EL (cell line): Measurements from ENCODE around the gene LTA.

Experiments
- DNase-seq: peaks from one replicate; pipeline ENCODE4 v3.0.0-alpha.2; 2016

The LTA gene

DNA sequence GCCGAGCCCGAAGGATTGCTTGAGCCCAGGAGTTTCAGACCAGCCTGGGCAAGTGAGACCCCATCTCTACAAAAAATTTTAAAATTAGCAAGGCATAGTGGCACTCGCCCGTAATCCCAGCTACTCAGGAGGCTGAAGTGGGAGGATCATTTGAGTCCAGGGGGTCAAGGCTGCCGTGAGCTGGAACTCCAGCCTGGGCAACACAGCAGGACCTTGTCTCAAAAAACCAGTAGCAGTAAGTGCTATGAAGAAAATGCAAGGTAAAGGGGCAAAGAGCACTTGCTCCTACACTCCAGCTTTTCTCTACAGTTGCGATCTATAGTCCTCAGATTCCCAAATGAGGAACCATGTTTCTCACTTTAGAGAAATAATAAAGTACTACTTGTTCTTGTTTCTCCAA, 28.4 kb upstream of the LTA start:
- no peak for DNase-seq

DNA sequence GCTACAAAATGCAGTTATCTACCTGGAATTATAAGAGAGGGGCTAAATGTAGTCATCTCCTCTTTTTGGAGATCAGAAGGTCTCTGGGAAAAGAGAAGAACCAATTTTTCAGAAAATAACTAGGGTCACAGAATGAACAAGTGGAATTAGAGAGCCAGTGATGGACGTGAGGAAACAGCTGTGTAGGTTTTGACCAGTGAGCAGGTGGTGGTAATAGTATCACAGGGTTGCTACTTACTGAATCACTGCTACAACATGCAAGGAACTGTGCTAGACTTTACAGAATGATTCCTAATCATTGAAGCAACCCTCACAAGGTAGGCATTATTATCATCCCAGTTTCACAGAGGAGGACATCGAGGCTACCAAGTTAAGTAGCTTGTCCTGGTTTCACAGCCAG, 27.4 kb upstream of the LTA start:
- DNase-seq: no peak

DNA sequence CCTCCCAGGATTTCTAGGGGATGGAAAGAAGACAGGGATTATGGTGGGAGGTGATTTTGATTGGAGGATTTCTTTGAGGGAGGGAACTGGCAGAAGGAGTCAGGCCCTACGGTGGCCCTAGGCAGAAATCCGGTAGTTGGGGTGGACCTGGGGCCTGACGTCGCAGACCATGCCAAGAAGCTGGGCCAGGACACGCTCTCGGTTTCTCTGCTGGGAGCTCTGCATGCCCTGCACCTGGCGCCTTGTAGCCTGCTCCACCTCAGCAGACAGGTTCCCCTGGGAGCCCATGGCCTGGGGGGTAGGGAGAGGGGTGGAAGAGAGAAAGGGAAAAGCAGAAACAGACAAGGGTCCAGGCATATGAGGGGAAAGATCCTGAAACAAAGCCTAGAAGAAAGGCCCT, 26.8 kb upstream of the LTA start:
- DNase-seq: no peak

DNA sequence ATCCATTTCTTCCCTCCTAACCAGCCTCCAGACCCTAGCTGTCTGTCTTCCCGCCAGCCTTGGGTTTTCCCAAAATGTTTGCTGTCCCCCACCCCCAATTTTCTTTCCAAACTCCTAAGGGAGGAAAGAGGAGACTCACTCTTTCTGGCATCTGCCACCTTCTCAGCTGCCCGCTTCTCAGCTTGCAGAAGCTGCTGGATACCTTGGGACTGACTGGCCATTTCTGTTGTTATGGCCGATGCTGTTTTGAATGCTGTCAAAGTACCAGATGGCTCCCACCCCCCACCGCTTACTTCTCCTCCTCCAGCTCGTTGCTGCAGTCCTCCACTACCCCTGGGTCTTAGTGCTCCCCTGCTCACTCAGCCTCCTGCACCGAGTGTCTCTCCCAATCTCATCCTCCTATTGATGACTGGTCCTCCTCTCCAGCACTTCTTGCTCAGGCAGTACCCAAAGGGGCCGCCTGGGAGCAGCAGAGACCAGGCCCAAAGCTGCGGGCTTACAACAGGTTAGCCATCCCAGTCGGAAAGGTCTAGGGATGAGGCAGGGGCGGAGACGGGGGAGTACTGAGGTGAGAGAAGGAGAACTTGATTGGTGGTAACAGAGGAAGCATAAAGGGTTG, 25.6 kb upstream of the LTA start, which contains the start of gene ATP6V1G2:
TSS of gene ATP6V1G2 (minus strand) at position 270 of the 619 bp plus-strand sequence. CDS start at position 221, 49 bp downstream.
- DNase-seq: peak; percentile 93

DNA sequence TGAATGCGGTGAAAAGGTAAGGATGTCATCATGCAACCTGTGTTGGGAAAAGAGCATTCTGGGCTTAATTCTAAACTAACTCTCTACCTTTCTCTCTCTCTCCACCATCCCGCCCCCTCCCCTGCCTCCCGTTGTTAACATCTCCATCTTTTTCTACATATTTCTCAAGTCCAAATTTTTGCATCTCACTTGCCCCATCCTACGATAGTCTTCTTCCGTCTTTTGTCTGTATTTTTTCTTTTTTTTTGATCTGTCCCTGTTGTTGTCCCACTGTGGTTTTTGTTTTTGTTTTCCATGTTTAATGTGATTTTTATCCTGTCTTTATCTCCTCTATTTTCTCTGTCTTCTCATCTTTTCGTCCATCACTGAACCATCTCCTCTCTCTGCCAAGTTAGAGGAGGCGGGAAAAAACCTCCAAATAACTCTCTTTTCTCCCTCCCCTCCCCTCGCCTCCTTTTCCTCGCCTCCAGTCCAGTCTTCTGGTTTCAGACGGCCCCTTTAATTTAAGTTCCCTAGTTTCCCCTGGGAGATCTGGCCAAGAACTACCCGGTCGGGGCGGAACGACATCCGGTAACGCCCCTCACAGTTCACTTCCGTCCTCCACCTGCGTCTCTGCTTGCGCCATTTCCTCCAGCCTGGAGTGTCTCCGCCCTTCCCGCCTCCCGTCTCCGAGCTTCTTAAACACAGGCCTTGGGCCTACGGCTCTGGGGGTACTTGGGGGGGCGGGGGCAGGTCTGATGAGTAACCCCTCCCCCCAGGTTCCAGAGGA, 24.9 kb upstream of the LTA start, which contains the start of gene NFKBIL1:
TSS of gene NFKBIL1 (plus strand) at position 651 of the 769 bp plus-strand sequence. CDS start at position 738, 87 bp downstream.
- peak; percentile 98 for DNase-seq

DNA sequence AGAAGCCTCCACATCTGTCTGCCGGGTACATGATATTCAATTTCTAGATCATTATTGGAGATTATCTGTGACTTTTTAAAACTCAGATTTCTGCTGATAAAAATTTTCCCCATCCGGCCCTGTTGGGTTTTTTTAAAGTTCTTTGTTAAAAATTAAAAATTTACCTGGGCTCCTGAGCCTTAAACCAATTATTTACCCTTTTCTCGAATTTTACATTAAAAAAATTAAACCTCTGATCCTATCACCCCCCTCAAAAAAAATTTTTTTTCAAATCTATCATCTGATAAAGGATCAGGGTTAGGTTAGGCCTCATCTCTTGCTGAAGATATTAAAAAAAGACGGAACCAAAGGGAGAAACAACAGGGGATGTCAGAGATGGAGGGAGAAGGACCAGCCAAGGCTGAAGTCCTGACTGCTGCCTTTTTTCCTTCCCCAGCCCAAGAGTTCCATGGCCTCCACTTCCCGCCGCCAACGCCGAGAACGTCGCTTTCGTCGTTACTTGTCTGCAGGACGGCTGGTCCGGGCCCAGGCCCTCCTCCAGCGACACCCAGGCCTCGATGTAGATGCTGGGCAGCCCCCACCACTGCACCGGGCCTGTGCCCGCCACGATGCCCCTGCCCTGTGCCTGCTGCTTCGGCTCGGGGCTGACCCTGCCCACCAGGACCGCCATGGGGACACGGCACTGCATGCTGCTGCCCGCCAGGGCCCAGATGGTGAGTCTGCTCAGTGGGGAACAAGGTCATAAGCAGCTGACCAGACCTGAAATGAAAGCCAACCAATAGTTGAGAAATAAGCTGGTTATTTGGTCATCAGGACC, 24.2 kb upstream of the LTA start:
- no peak for DNase-seq

DNA sequence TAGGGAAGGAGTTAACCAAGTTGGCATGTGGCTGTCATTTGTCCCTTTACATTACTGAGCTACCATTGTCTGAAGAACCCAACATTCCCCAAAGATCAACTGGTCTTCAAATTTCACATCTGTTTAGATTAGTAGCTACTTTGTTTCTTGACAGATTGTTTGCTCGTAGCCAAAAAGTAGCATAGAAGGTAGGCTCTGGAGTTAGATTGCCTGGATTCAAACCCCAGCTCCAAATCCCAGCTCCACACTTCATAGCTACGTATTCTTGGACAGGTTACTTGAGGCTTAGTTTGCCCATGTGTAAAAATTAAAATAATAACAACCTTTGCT, 23.6 kb upstream of the LTA start:
- no peak for DNase-seq

DNA sequence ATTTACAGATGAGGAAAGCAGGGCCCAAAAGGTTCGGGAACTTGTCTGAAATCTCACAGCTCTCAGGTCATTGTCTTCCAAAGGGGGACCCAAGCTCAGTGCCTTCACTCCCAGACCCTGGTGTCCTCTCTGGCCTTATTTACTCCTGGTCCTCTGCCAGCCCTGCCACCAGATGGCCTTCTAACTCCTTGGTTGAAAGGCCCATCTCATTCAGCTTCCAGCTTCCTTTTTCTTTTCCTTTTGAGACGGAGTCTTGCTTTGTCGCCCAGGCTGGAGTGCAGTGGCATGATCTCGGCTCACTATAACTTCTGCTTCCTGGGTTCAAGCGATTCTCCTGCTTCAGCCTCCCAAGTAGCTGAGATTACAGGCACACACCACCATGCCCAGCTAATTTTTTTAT, 20.7 kb upstream of the LTA start:
- DNase-seq: peak; percentile 69

DNA sequence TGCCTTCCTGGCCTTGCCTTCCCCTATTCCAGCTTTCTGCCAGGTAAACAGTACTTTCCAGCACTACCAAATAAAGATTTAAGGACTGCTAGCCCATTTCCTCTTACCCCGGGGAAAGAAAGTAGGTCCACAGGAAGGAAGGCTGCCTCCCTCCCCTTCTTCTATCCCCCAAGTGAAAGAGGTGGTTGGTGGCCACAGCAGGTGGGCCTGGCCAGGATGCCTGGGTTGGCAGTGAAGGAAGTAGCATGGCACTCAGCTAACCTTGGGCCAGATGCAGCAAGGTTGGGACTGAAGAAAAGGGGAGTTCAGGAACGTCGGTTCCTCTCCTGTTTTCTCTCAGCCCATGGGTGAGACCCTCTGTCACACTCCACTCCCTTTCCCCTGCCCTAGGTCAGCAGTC, 15.8 kb upstream of the LTA start:
- no peak for DNase-seq

DNA sequence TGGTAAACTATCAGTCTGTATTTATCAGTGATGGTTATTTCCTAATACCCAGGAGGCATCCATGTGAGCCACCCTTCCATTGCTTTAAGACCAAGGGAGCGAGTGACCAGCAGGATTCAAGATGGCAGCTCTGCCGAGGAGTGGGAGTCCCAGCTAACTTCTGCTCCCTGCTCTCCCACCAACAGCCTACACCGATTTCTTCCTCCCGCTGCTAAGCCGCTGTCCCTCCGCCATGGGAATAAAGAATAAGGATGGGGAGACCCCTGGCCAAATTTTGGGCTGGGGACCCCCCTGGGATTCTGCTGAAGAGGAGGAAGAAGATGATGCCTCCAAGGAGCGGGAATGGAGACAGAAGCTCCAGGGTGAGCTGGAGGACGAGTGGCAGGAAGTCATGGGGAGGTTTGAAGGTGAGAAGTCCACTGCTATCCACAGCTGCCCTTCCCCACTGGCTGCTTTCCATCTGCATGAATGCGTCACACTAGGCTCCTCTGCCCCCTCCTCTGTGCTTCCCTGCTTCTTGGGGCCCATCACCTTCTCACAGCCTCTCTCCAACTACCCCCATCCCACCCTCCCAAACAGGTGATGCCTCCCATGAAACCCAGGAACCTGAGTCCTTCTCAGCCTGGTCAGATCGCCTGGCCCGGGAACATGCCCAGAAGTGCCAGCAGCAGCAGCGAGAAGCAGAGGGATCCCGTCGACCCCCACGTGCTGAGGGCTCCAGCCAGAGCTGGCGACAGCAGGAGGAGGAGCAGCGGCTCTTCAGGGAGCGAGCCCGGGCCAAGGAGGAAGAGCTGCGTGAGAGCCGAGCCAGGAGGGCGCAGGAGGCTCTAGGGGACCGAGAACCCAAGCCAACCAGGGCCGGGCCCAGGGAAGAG, 14.4 kb upstream of the LTA start:
- no peak for DNase-seq

DNA sequence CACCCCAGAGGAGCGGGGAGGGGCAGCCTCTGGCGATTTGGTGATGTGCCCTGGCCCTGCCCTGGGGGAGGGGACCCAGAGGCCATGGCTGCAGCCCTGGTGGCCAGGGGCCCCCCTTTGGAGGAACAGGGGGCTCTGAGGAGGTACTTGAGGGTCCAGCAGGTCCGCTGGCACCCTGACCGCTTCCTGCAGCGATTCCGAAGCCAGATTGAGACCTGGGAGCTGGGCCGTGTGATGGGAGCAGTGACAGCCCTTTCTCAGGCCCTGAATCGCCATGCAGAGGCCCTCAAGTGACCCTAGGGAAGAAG, 13.8 kb upstream of the LTA start:
- no peak for DNase-seq

DNA sequence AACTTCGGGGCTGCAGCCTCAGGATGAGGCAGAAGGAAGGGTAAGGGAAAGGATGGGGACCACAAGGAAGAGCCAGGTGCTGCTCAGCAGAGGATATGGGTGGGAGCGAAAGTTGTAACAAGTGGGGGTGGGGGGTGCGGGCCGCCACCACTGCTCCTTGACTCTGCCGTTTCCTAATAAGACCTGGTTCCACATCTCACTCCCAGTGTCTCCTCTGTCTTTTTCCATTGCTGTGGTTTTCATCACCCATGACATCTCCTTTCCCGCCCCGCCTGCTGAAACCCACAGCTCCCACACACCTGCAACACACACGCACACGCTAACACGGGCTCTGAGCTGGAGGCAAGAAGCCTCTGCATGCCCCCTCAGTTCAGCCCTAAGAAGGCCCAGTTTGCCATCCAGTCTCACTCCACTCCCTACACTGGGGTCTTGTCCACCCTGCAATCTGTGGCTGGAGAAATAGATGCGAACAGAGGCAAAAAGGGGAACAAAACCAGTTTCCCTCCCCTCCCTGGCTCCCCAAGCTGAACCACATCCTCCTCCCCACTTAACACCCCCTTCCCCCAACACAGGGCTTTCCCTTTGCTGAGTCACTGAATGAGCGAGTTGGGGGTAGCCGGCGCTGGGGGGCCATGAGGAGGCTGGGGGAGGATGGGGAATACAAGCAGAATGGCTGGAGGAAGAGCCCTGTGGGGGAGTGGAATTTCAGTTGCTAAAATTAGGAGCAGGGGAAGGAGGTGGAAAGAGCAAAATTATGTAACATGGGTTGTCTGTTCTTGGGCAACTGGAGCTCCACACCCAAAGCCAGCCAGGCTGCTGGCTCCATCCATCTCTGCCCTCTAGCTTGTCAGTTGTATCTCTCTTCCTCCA, 13.2 kb upstream of the LTA start:
- DNase-seq: peak; percentile 34

DNA sequence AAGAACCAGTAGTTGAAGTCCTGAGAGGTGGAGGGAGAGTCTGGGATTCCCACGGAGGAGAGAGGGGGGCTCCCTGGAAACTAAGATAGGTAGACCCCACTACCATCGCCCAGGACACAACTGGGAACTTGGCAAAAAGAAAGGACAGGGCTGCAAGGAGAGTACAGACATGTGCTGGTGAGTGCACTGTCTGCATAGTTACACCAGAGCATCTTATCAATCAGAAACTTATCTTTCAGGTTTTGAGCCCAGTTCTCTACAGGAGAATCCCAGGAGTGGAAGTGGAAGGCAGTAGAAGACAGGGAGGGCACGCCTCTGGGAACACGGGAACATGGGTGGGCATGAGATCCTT, 12.5 kb upstream of the LTA start:
- no peak for DNase-seq

DNA sequence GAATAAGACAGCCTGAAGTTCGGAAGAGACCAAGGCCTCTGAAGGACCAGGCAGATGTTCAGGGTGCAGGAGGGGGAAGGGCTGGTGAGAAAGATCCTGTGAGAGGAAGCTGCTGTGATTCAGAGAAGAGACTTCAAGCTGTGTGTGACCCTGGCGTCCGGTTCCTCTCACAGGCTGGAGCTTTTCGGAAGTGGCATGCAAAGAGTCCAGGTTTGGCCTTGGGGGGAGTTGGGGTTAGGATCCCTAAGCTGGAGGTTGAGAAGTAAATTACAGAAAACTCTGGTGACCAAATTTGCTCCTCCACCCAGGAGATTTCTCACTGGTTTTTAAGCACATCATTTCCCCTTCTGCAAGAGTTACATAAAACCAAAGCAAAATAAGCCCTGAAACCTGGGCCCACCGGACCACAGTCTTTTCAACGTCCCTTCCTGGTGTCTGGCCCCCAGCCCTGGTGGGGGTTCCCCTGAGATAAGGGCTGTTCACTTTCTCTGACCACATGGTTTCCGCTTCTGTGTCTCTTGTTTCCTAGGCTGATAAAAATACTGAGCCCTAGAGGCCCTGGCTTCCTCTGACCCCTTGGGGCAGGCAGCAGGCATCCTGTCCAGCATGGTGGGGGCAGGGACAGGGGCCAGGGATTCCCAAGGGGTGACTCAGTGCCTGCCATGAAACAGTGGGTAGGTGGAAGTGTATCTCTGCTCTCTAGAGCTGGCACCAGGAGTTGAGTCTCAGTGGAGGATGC, 12.0 kb upstream of the LTA start:
- DNase-seq: peak; percentile 96

DNA sequence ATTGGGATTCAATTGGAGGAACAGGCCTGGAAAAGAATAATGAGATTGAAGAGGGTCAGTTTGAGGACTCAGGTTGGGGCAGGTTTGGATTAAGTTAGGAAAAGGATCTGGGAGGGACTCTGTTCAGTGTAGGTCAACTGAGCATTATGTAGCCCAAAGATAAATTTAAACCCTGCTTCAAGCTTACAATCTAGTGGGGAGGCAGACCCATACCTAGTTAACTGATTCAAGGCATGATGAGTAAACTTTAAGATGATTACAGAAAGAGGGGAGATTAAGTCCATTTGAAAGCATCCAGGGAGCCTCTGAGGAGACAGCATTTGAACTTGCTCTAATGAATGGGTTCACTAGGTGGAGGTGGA, 11.4 kb upstream of the LTA start:
- DNase-seq: no peak

DNA sequence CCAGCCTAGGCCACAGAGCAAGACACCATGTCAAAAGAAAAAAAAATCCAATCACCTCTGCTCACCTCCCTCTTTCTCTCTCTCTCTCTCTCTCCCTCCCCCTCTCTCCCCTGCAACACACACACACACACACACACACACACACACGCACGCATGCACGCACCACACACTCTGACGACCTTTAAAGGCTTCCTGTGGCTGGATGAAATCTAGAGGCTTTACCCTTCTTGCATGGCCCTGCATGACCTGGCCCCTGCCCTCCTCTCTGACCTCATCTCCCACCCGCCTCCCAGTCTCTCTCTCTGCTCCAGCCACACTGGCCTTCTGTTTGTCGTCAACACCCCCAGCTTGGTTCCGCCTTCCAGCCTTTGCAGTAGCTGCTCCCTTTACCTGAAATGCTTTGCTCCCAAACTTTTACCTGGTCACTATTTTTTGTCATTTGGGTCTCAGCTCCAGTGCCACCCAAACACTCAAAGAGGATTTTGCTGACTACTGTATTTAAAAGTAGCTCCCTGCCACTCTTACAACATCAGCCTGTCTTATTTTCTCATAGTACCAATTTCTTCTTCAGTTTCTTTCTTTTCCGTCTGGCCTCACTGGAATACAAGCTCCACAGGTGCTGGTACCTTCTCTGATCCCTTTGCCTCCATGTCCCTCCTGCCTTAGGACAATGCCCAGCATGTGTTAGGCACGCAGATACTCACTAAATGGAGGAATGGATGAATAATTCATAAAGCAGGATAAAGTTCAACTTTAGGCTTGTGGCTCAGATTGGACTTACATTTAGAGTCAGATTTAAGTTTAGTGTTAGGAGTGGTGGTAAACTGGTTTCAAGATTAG, 4.3 kb upstream of the LTA start:
- DNase-seq: no peak

DNA sequence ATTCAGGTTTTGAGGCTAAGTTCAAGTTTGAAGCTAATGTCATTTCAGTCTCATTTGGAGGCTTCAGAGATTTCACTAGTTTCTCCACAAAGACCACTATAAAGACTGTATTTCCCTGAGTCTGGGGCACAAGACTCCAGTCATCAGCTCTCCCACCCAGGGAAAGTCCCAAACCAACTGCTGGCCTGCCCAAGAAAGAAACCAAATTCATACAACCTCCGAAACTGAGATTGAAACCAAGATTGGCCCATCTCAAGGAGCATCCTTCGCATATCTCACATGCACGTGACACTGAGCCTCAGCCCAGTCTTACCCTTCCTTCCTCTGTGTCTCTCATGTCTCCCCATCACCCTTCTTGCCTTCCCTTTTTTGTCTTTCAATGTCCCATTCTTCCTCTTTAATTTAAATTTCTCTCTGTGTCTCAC, 3.5 kb upstream of the LTA start:
- no peak for DNase-seq

DNA sequence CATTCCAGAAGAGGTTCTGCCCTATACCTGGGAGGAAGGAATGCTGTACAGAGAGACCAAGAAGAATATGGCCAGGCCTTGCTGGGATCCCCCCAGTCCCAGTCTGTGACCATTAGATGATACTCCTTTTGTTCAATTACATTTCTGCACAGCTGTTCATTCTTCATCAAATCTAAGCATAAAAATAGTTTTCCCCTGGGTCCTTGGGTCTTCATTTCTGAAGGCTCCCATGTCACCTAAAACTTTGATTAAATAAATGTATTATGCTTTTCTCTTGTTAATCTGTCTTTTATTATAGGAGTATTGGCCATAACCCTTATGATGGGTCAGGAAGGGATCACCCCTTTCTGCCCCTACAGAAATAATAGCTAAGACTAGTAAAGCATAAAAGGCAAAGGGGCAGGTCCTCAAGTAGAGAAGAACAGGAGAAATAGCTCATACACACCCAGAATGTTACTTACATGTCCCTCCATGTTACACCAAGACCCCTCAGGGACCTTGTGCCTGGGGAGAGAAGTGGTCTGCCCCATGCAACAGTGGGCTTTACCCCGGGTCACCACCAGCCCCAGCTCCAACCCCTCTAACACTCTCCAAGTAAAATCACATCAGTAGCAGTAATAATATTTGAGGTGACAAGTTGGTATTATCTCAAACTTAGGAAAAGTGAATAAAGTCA, 2.1 kb upstream of the LTA start:
- DNase-seq: no peak

DNA sequence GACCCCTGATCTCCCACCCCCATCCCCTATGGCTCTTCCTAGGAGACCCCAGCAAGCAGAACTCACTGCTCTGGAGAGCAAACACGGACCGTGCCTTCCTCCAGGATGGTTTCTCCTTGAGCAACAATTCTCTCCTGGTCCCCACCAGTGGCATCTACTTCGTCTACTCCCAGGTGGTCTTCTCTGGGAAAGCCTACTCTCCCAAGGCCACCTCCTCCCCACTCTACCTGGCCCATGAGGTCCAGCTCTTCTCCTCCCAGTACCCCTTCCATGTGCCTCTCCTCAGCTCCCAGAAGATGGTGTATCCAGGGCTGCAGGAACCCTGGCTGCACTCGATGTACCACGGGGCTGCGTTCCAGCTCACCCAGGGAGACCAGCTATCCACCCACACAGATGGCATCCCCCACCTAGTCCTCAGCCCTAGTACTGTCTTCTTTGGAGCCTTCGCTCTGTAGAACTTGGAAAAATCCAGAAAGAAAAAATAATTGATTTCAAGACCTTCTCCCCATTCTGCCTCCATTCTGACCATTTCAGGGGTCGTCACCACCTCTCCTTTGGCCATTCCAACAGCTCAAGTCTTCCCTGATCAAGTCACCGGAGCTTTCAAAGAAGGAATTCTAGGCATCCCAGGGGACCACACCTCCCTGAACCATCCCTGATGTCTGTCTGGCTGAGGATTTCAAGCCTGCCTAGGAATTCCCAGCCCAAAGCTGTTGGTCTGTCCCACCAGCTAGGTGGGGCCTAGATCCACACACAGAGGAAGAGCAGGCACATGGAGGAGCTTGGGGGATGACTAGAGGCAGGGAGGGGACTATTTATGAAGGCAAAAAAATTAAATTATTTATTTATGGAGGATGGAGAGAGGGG, 1.4 kb downstream of the LTA start:
- no peak for DNase-seq
